Hematopoietic multipotent progenitor cell (in vitro differentiated cells): ENCODE measurements around the gene FEM1B. TPM values are rescaled to one million over a fixed set of nuclear protein-coding genes. Genes with fewer than 3 reads are reported as not detected.

Experiments used
- DNase-seq, 3 donors: peaks; one replicate each; pipeline ENCODE4 v3.0.0-alpha.2; 2011 to 2015; ENCODE audit warnings: low read depth in 2 of 3, low spot score in 2 of 3
- total RNA-seq: library from RNA; depleted of rRNA; stranded (reverse); fragments of >200 nt; gene quantifications from one replicate; pipeline ENCODE4 v1.2.3, GENCODE V29; 2012

Gene FEM1B
- total RNA-seq, 1 donor, result 47.7 TPM

DNA sequence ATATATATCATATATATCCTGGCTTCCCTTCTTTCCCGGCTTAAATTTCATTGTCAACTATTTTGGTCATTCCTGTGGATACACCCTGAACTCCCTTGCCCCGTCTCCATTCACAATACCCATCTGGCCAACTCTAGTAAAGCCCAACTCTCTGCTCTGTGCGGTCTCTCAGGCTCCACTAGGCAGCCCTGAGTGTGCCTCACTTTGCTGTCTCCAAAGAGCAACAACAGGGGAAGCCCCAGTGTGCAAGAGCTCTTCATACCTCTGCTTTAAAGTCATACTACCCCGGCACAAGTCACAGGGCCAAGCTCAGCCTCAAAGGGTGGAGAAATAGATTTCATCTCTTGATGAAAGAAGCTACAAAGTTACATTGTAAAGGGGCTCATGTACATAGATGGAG is 18.9 kb upstream of the FEM1B start:
- DNase-seq, result no peak

DNA sequence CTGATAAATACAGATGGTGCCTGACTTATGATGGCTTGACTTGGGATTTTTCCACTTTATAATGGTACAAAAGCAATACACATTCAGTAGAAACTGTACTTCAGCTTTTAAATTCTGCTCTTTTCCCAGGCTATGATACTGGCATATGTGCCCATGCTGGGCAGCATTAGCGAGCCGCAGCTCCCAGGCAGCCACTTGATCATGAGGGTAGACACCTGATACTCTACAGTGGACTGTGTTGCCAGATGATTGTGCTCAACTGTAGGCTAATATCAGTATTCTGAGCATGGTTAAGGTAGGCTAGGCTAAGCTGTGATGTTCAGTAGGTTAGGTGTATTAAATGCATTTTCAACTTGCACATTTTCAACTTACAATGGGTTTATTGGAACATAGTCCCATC is 17.7 kb upstream of the FEM1B start:
- DNase-seq, result no peak

DNA sequence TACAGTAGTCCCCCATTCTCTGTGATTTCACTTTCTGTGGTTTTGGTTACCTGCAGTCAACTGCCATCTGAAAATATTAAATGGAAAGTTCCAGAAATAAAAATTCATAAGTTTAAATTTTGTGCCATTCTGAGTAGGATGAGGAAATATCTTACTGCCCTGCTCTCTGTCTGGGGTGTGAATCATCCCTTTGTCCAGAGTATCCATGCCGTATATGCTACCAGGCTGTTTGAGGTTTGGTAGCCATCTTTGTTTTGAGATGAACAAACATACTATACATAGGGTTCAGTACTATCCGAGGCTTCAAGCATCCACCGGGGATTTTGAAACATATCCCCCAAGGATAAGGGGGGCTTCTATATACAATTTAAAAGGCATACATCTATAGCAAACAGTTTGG is 16.3 kb upstream of the FEM1B start:
- no peak for DNase-seq

DNA sequence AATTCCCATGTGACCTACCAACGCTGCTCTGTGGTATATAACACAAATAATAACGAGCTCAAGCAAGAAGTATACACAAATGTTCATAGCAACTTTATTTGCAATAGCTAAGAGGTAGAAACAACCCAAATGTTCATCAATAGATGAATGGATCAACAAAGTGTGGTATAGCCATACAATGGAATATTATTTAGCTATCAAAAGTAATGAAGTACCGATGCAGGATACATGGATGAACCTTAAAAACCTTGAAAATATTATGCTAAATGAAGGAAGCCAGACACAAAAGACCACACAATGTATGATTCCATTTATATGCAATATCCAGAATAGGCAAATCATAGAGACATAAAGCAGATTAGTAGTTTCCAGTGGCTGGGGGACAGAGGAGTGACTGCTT is 15.6 kb upstream of the FEM1B start:
- no peak for DNase-seq

DNA sequence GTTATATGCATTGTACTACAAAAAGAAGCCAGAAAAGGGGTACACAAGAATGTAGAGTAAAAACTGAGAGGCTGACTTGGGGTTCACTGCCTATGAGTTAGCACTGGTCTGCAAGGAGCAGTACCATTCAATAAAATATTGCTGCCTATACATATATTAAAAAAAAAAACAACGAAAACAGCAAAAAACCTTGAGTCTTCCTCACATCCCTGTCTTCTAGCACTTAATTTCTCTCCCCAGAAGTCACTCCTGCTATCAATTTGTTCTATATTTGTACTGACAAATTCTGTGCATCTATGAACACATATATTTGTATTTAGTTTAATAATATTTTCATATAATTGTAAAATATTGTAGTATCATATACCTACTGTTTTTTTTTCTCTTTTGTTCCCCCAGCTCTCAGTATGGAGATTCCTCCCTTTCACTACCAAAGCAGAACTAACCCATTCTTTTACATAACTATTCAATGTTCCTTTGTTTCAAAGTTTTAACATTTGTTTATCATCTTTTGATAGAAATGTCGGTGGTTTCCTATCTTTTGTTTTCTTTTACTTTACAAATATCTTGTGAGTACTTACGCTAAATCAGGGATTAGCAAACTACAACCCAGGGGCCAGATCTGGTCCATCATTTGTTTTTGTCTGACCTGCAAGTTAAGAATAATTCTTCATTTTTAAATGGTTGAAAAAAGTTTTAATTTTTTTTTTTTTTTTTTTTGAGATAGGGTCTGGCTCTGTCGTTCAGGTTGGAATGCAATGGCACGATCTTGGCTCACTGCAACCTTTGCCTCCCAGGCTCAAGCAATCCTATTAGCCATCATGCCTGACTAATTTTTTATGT is 14.8 kb upstream of the FEM1B start:
- DNase-seq, result no peak

DNA sequence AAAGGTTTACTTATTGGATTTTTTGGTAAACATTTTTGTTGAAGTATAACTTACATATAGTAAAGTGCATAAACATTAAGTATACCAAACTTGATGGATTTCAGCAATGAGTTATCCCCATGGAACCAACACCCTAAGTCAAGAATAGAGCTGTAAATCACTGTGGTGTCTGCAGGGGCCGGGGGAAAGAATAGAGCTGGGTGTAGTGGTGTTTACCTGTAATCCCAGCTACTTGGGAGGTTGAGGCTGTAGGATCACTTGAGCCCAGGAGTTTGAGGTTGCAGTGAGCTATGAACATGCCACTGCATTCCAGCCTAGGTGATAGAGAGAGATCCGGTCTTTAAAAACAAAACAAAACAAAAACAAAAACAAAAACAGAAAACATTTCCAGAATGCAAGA is 13.3 kb upstream of the FEM1B start:
- no peak for DNase-seq

DNA sequence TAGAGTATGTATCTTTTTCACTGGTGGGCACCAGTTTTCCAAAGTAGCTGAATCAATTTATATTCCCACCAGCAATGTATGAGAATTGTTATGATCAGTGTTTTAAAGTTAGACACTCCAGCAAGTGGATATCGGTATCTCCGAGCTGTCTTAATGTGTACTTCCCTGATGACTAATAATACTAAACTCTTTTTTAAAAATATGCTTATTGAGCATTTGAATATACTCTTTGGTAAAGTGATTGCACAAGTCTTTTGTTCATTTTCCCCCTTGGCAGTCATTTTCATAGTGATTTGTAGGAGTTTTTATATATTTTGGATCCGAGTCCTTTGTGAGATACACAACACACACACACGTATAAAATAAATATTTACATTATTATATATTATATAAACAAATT is 12.5 kb upstream of the FEM1B start:
- no peak for DNase-seq

DNA sequence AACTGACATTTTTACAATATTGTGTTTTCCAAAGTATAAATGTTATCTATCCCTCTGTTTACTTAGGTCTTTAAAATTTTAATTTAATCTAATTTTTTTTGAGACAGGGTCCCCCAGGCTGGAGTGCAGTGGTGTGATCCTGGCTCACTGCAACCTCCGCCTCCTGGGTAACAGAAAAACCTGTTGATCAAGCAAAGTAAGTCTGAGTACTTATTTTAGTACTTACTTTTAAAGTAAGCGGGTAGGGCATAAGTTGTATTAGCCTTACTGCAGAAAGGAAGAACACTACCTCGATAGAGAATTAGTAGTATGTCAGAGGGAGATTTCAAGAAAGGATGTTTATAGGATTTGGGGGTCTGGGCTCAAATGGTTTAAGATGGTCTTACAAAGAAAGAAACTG is 11.9 kb upstream of the FEM1B start:
- DNase-seq, result no peak

DNA sequence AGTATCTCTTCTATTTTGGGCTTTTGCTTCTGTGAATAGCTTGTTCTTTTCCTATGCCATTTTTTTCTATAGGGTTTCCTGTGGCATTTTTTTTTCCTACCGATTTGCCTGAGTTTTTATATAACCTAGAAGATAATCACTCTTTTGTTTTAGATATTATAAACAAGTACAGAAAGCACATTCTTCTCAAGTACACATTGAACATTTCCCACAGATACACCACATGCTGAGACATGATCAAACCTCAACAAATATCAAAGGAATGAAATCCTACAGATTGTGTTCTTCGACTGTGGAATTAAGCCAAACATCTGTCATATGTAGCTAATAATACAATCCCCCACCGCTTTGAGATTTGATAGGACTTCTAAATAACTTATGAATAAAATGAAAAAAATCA is 9.1 kb upstream of the FEM1B start:
- no peak for DNase-seq

DNA sequence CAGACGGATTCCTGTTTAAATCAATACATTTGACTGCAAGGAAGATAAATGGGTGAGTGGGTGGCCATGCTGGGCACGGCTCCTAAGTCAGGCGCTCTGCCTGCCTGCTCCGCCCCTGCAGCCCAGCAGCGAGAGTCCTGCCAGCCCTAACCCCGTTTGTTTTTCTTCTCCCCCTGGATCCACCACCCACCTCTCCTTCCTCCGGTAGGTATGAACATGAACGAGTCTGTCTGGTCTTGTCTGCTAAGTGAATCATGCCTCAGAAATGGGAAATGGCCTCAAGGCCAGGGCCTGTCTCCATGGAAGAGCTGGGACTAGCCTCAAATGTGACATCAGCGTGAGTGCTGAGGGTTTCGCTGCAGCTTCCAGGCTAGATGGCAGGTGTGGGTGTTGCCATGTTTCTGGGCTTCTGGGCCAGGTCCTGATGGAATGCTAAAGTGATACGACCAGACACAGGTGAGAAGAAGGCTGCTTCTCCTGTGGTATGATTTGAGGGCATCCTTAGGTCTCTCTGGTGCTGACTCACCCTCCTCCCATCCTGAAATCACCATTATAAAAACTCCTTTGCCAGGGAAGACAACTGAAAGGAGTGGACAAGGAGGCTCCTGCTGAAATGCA is 5.6 kb upstream of the FEM1B start:
- no peak for DNase-seq

DNA sequence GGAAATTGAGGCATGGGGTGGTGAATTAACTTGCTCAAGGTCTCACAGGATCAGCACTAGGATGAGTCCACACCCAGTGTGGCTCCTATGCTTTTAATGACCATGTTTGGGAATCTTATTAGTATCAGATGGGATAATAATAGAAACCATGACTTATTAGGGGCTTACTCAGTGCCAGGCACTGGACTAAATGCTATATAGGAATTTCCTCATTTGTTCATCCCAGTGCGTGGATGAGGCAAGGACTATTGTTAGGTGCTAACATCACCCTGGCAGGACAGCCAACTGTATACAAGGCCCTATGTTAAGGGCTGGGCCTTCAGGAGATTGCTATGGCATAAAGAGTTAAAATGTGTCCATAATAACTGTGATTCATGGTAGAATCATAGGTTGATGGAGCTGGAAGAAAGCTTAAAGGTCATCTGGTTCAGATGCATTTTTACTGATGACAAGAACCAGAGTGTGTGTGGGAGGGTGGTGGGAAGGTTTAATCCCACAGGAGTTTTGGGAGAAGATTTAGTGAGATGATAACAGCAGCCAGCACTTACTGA is 4.7 kb upstream of the FEM1B start:
- DNase-seq, result no peak

DNA sequence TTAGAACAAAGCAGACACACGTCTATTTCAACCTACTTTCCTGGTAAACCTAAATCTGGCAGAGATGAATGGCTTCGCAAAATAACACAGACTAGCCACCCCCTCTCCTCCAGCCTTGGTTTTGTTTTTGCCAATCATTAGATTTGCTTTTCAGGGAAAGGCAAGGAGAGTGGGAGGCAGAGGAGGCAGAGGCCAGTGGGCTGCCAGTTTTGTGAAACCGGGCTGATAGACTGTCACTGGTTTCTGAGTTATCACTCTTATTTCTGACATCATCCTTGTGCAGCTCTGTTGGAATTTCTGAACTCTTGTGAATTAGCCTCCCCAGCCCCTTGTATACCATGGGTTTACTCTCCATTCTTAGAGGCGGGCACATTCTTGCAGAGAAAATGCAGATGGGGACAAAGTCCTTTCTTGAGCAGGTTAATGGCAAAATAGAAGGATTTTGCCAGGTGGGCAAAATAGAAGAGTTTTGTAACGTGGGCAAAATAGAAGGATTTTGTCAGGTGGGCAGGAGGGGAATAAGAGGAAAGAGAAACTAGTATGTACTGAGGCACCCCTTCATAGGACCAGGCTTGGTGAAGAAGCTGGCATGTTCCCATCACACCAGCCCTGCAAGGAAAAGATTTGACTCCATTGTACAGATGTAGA is 3.2 kb upstream of the FEM1B start:
- DNase-seq, result no peak

DNA sequence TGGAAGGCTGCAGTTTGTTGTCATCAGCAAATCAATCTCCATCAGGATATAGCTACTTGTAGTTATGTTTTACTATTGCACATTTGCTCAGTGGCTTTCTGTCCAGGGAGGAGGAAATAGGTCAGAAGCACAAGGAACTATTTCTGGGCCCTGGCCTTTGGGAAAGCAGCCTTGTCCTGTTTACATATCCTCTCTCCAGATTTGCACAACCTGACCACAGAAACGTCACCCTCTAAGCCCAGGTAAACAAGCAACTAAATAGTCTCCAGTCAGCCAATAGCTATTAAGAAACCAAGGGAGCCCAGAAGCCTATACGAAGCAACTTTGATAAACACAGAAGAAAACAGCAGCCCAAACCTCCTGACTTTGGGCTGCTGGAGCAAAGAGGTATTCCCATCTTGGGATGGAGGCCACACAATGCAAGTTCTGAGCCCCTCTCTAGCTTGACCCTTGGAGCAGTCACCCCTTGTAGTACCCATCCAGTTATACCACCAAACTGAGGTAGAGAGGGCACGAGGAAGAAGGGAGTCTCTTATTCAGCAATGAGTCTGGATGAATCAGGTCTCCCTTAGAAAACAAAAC is 2.3 kb upstream of the FEM1B start:
- no peak for DNase-seq

DNA sequence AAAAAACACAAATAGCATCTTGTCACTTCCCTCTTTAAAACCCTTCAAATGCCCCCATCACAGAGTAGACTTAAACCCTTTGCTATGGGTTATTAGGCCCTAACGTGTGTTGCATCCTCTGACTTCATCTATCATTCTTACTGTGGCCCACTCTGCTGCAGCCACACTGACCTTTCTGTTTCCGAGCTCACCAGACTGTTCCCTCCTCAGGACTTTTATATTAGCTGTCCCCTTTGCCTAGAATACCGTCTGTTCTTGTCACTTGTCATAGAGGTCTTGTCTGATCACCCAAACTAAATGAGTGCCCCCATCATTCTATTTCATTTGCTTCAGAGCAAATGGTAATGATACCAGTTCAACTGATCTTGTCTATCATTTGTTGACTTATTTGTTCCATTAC is 877 bp upstream of the FEM1B start:
- no peak for DNase-seq

DNA sequence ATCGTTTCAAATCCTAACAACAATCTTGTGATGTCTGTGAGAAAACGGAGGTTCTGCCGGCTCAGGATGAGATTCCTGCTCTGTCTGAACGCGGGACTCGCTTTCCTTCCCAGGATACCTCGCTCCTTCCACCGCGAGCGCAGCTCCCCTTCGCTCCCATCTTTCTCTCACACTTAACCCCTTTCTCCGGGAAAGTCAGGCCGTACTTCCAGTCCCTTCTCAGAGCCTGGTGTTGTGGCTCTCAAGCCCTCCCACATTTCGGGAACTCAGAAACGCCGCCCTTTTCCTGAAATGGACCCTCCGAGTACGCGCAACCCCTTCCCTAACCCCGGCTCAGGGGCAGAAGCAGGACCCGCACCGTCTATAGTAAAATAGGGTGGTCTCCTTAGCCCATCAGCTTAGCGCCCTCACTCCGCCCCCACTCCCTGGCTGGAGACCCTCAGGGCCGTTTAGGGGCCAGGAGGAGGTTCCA is 378 bp upstream of the FEM1B start:
- no peak for DNase-seq

DNA sequence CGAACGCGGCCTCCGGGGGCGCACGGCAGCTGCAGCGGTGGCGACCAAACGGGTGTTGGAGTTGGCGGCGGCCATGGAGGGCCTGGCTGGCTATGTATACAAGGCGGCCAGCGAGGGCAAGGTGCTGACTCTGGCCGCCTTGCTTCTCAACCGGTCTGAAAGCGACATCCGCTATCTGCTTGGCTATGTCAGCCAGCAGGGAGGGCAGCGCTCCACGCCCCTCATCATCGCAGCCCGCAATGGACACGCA is 725 bp downstream of the FEM1B start:
- DNase-seq, result peak in 1 of 3 donors; percentile 85

DNA sequence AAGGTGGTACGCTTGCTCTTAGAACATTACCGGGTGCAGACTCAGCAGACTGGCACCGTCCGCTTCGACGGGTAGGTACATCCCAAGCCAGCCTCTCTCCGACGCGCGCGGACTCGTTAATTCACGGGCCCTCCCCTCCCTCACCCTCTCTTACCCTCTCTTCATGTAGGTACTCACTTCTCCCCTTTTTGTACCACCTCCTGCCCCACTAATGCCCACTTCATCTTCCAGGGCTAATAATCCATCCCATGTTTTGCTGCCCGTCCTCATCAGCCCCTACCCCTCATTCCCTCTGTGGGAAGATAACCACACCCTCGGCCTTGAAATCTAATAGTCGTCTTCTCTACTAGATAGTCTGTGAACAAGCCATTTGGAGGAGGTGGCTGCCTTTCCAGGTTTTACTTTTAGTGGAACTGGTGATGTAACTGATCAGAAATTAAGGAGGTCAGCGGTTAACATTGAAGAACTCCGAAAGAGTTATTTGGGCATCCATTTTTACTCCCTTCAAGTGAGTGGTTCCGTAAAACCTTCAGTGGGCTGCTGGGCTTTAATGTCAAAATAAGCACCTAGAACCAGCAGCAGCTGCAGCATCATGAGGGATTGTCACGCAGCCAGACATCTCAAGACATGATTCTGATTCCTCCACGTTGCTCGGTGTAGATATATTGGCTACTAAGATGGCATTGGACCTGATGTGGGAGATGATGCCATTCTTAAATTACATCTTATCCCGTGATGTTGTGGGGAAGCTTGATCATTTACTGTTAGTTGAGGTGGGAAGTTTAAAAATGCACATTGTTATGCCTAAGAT is 1.3 kb downstream of the FEM1B start:
- peak in 1 of 3 donors; percentile 35 for DNase-seq

DNA sequence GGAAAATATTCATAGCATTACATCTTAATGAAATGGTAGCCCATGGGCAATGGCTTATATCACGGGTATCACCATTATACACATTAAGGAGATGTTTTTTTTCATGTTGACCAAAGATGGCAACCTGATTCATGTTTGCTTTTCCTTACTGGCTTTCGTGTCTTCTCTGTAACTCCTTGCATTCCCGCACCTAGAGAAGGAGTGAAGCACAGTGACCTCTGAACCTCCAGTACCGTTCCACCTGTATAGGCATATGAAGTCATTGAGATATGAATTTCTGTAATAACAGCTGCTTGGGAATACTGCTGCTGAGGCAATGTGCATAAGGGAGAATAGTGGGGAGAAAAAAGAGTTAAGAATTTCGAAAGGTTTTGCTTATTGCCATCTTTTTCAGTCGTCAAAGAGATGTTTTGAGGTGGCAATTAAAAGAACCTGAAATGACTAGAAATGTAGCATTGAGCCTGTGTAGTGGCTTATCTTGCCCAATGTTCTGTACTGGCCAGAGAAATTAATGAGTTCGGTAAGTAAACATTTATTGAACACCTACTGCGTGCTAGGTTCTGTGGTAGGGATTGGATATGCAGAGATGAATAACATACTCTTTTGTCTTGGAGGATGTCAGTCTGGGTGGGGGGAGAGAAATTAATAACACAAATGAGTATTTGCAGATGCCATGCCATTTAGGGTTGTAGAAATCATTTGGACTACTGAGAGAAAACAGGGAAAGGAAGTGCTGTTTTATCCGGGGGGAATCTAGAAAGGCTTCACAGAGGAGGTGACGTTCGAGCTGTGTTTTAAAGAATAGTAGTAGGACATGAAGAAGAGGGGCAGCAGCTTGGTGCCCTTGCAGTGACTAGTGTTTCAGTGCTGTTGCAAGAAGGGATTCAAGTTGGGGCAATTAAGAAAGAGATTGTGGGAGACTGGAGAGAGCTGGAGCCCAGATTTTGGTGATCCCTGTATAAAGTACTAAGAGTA is 2.5 kb downstream of the FEM1B start:
- no peak for DNase-seq

DNA sequence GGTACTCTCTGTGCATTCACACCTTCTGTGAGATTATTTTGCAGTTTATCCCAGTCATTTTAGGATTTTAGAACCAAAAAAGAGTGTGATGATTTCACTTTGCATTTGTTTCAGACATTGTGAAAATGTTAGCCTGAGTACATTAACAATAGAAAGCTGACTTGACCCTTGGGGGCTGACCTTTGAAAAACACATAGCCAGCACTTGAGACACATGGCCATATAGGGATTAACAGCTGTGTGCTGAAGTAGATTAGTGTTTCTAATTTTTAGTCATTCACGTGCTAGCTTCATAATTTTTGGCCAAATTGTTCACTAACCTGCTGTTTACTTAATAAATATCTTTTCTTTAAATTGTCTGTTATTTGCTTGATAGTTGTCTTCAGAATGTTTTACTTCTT is 3.5 kb downstream of the FEM1B start:
- no peak for DNase-seq

DNA sequence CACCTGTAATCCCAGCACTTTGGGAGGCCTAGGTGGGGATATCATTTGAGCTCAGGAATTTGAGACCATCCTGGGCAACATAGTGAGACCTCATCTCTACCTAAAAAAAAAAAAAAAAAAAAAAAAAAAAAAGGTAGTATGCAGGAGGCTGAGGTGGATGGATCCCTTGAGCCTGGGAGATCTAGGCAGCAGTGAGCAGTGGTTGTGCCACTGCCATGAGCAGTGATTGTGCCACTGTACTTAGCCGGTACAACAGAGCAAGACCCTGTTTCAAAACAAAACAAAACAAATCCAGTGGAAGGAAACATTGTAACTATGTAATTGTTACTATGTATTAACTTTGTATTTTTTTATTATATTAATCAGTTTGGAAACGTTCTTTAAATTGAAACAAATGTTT is 5.9 kb downstream of the FEM1B start:
- DNase-seq, result no peak
